MM.1S (cell line): ENCODE data around the gene SYTL3.

Experiments used
- DNase-seq: peaks from one replicate; pipeline ENCODE4 v3.0.0-alpha.2; 2015
- H2AFZ ChIP-seq: fragments of 300-600 bp; sonication (generic); 2 replicates; pipeline ENCODE4 v1.6.0; 2016; ENCODE audit warnings: antibody characterized with exemption, low read length
- H3F3A ChIP-seq: fragments of 300-600 bp; sonication (generic); 2 replicates; pipeline ENCODE4 v1.6.1; 2016; ENCODE audit warnings: mild to moderate bottlenecking, antibody characterized with exemption, low read length, moderate library complexity, mixed read lengths; ENCODE audit not compliant: insufficient read depth
- H3K27ac ChIP-seq: fragments of 300-600 bp; sonication (generic); 2 replicates; pipeline ENCODE4 v1.5.1; 2016; ENCODE audit warnings: mild to moderate bottlenecking, low read length
- H3K27me3 ChIP-seq: fragments of 300-600 bp; sonication (generic); replicated peaks from 2 replicates; pipeline ENCODE4 v1.6.0; 2016; ENCODE audit warnings: low read length; ENCODE audit not compliant: insufficient read depth
- H3K36me3 ChIP-seq: fragments of 300-600 bp; sonication (generic); replicated peaks from 2 replicates; pipeline ENCODE4 v1.6.1; 2016; ENCODE audit warnings: mild to moderate bottlenecking, low read length, mixed read lengths; ENCODE audit not compliant: insufficient read depth
- H3K4me1 ChIP-seq: fragments of 300-600 bp; sonication (generic); 2 replicates; pipeline ENCODE4 v1.6.1; 2016; ENCODE audit warnings: low read length, mixed read lengths
- H3K4me2 ChIP-seq: fragments of 300-600 bp; sonication (generic); 2 replicates; pipeline ENCODE4 v1.6.0; 2016; ENCODE audit warnings: low read depth, low read length
- H3K4me3 ChIP-seq: fragments of 300-600 bp; sonication (generic); 2 replicates; pipeline ENCODE4 v1.5.1; 2016; ENCODE audit warnings: low read length, mixed read lengths
- H3K79me2 ChIP-seq: fragments of 300-600 bp; sonication (generic); 2 replicates; pipeline ENCODE4 v1.6.1; 2016; ENCODE audit warnings: mixed run types, low read length, mixed read lengths
- H3K9ac ChIP-seq: fragments of 300-600 bp; sonication (generic); 2 replicates; pipeline ENCODE4 v1.6.1; 2016; ENCODE audit warnings: low read length, mixed read lengths
- H3K9me2 ChIP-seq: fragments of 300-600 bp; sonication (generic); replicated peaks from 2 replicates; pipeline ENCODE4 v1.6.1; 2016; ENCODE audit warnings: mild to moderate bottlenecking, low read length, mixed read lengths; ENCODE audit not compliant: insufficient read depth
- H3K9me3 ChIP-seq: fragments of 300-600 bp; sonication (generic); replicated peaks from 2 replicates; pipeline ENCODE4 v1.6.1; 2016; ENCODE audit warnings: mild to moderate bottlenecking, low read length, mixed read lengths; ENCODE audit not compliant: insufficient read depth
- H4K20me1 ChIP-seq: fragments of 300-600 bp; sonication (generic); 2 replicates; pipeline ENCODE4 v1.6.1; 2016; ENCODE audit warnings: mild to moderate bottlenecking, low read length, moderate library complexity, mixed read lengths; ENCODE audit not compliant: insufficient read depth
- CTCF ChIP-seq: fragments of 300-600 bp; sonication (generic); IDR thresholded peaks from 2 replicates; pipeline ENCODE4 v1.5.1; 2016; ENCODE audit warnings: antibody characterized with exemption, low read length, mixed read lengths
- EZH2 ChIP-seq: fragments of 300-600 bp; sonication (generic); optimal IDR thresholded peaks from 2 replicates; pipeline ENCODE3; 2017; ENCODE audit warnings: low read depth, mild to moderate bottlenecking, antibody characterized with exemption, low read length, mixed read lengths
- EZH2phosphoT487 ChIP-seq: fragments of 300-600 bp; sonication (generic); IDR thresholded peaks from 2 replicates; pipeline ENCODE4 v1.6.1; 2018; ENCODE audit warnings: antibody characterized with exemption, low read length

The SYTL3 gene

DNA sequence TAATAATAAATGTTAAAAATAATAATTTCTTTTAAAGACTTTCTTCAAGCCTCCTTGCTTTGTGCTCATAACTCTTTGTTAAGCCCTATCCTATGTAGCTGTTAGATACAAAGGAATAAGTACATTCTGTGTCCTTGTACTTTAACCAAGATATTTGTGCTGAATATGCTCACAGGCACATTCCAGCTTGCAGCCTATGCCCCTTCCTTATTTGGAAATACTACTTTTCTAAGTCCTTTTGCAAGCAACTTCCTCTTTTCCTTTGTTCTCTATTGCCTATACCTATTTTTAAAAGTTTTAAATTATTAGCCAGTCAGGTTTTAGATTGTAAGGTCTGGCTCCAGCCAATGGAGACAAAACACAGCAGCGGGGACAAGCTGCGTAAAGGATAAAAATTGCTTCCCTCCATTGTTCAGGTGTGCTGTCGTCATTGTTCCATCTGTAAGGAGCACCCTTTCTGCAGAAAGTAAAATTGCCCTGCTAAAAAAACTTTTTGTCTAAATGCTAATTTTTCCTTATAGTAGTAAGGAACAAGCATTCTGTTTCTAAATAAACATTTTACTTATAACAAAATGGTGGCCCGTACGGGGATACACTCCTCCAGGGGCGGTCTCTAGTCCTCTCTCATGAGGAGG, 80.2 kb downstream of the SYTL3 start:
- H3K27ac ChIP-seq, result no peak overlapping the region
- TF ChIP-seq EZH2, result no peak
- TF ChIP-seq CTCF, result no peak
- no peak for TF ChIP-seq EZH2phosphoT487
- no peaks in the 10 kb centered on the region for H3K9me3 ChIP-seq

GRCh38 chr6:158730541-158730907, 80.7 kb downstream of the SYTL3 start:
- TF ChIP-seq CTCF (no peak), EZH2 (no peak), EZH2phosphoT487 (no peak)
- Histone ChIP-seq H3K9me3 (no peaks in the 10 kb centered on the region), H3K27me3 (no peaks in the 10 kb centered on the region), H3F3A (no peaks in the 10 kb centered on the region), H3K4me3 (no peak overlapping the region), H3K4me2 (no peak overlapping the region), H3K79me2 (no peaks in the 10 kb centered on the region), H2AFZ (no peak overlapping the region), H3K9ac (no peak overlapping the region), H3K36me3 (no peaks in the 10 kb centered on the region), H4K20me1 (no peaks in the 10 kb centered on the region), H3K4me1 (no peaks in the 10 kb centered on the region), H3K9me2 (no peaks in the 10 kb centered on the region), H3K27ac (no peak overlapping the region)
- DNase-seq, result no peak

More for the DNA sequence above, 80.2 kb downstream of the SYTL3 start:
- no peaks in the 10 kb centered on the region for H4K20me1 ChIP-seq
- H3K79me2 ChIP-seq, result no peaks in the 10 kb centered on the region
- no peak overlapping the region for H3K4me2 ChIP-seq
- no peaks in the 10 kb centered on the region for H3K36me3 ChIP-seq
- no peak overlapping the region for H2AFZ ChIP-seq
- H3K27me3 ChIP-seq, result no peaks in the 10 kb centered on the region
- H3K9me2 ChIP-seq, result no peaks in the 10 kb centered on the region
- no peak overlapping the region for H3K9ac ChIP-seq
- H3F3A ChIP-seq, result no peaks in the 10 kb centered on the region
- no peak overlapping the region for H3K4me3 ChIP-seq
- DNase-seq, result no peak
- H3K4me1 ChIP-seq, result no peaks in the 10 kb centered on the region

DNA sequence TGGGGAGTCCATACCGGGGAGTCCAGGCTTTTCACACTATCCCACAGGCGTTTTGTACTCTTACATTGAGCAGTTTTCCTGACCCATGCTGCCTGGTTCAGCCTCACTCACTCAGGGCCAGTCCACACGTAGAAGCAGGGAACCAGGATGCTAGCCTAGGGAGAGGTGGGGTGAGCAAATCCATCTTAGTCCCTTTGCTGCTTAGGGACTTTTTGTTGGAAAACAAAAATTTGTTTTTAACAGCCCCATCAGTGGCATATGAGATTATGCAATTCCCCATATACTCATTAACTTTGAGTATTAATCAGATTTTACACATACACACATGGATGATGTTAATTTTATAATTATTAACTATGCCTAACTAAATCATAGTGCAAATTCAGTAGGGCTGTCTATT, 85.2 kb downstream of the SYTL3 start:
- Histone ChIP-seq H3F3A (no peaks in the 10 kb centered on the region), H3K9ac (no peak overlapping the region), H3K27me3 (no peaks in the 10 kb centered on the region), H3K4me1 (no peaks in the 10 kb centered on the region), H3K27ac (no peak overlapping the region), H3K79me2 (no peaks in the 10 kb centered on the region), H3K9me3 (no peaks in the 10 kb centered on the region), H3K9me2 (no peaks in the 10 kb centered on the region), H3K36me3 (no peaks in the 10 kb centered on the region), H4K20me1 (no peaks in the 10 kb centered on the region), H3K4me2 (no peak overlapping the region), H2AFZ (no peak overlapping the region), H3K4me3 (no peak overlapping the region)
- TF ChIP-seq EZH2phosphoT487 (no peak), EZH2 (no peak), CTCF (no peak)
- DNase-seq, result no peak
